Endothelial cell of umbilical vein (primary cell): Measurements from ENCODE around the gene RAB6B. TPM values are rescaled to one million over a fixed set of nuclear protein-coding genes. Genes with fewer than 3 reads are reported as not detected.

Experiments
- BruUV-seq: library from RNA; stranded (reverse); fragments of 400-500 nt; replicated peaks from 2 replicates; lab custom pipeline; 2021; lab: Mats Ljungman, UMichigan
- CTCF ChIA-PET: fragments of 300-600, 350-600 bp; sonication (Branson Sonifier 250); formaldehyde crosslinking; loops from one replicate; lab custom pipeline; 2021; ENCODE audit warnings: antibody characterized with exemption, inconsistent platforms; lab: Charles Lee
- POLR2A ChIA-PET: fragments of 300-600, 350-600 bp; sonication (Branson Sonifier 250); formaldehyde crosslinking; loops from one replicate; lab custom pipeline; 2021; ENCODE audit warnings: antibody characterized with exemption, inconsistent platforms; lab: Charles Lee
- DNase-seq: peaks from one replicate; pipeline ENCODE4 v3.0.0-alpha.2; 2011; ENCODE audit warnings: low read depth, low spot score
- FAIRE-seq: peaks from 2 replicates; lab custom pipeline; 2011; peaks lifted over from hg19 to GRCh38; lab: Jason Lieb, UNC
- H2AFZ ChIP-seq: 2 replicates; pipeline ENCODE4 v1.6.0; 2012; ENCODE audit warnings: low read depth, low read length, control low read depth, inconsistent platforms
- H3K27ac ChIP-seq: 2 replicates; pipeline ENCODE4 v1.5.1; 2011; ENCODE audit warnings: low read depth, mild to moderate bottlenecking, control low read depth, low read length, moderate library complexity; ENCODE audit not compliant: insufficient read depth
- H3K27me3 ChIP-seq, 2 experiments: 2 replicates each; pipeline versions ENCODE4 v1.6.0 to v1.6.1; 2011; ENCODE audit warnings: low read length in 2 of 2, mixed read lengths in 1 of 2; ENCODE audit not compliant: control insufficient read depth in 2 of 2, insufficient read depth in 2 of 2
- H3K36me3 ChIP-seq, 2 experiments: 2 replicates in 1 of 2; 3 replicates in 1 of 2; pipeline ENCODE4 v1.5.1; 2011; ENCODE audit warnings: low read length in 2 of 2, mild to moderate bottlenecking in 1 of 2, moderate library complexity in 1 of 2; ENCODE audit not compliant: control insufficient read depth in 2 of 2, insufficient read depth in 2 of 2; ENCODE audit errors: extremely low read depth in 1 of 2
- H3K4me1 ChIP-seq: 3 replicates; pipeline ENCODE4 v1.5.1; 2011; ENCODE audit warnings: mild to moderate bottlenecking, low read length; ENCODE audit not compliant: control insufficient read depth, insufficient read depth; ENCODE audit errors: extremely low read depth
- H3K4me2 ChIP-seq: 2 replicates; pipeline ENCODE4 v1.6.1; 2011; ENCODE audit warnings: low read length, control low read depth, mixed read lengths; ENCODE audit not compliant: insufficient read depth
- H3K4me3 ChIP-seq, 3 experiments: fragments of 200-600 bp in 1 of 3; sonication (generic), shearing (Covaris generic) in 1 of 3; replicated peaks in 1 of 3; 2 replicates each; pipeline ENCODE4 v1.5.1; 2011 to 2016; ENCODE audit warnings: control low read depth in 3 of 3, low read length in 3 of 3, mild to moderate bottlenecking in 2 of 3, inconsistent platforms in 1 of 3, low read depth in 1 of 3, moderate library complexity in 1 of 3; ENCODE audit not compliant: insufficient read depth in 1 of 3
- H3K79me2 ChIP-seq: 2 replicates; pipeline ENCODE4 v1.6.0; 2012; ENCODE audit warnings: low read length, inconsistent platforms; ENCODE audit not compliant: control insufficient read depth, insufficient read depth
- H3K9ac ChIP-seq: replicated peaks from 2 replicates; pipeline ENCODE3; 2011; ENCODE audit warnings: low read length, control low read depth; ENCODE audit not compliant: insufficient read depth; ENCODE audit errors: extremely low read depth
- H3K9me1 ChIP-seq: replicated peaks from 3 replicates; pipeline ENCODE4 v1.6.0; 2011; ENCODE audit warnings: mild to moderate bottlenecking, low read length; ENCODE audit not compliant: control insufficient read depth, insufficient read depth; ENCODE audit errors: extremely low read depth
- H3K9me3 ChIP-seq: replicated peaks from 2 replicates; pipeline ENCODE4 v1.5.1; 2012; ENCODE audit warnings: low read length, inconsistent platforms; ENCODE audit not compliant: control insufficient read depth, insufficient read depth
- H4K20me1 ChIP-seq: replicated peaks from 2 replicates; pipeline ENCODE3; 2011; ENCODE audit warnings: mild to moderate bottlenecking, low read length; ENCODE audit not compliant: control insufficient read depth, insufficient read depth; ENCODE audit errors: extremely low read depth
- EZH2 ChIP-seq: IDR thresholded peaks from 2 replicates; pipeline ENCODE4 v1.6.1; 2012; ENCODE audit warnings: borderline replicate concordance, low read depth, mild to moderate bottlenecking, moderate library complexity, low read length, inconsistent platforms; ENCODE audit not compliant: severe bottlenecking
- FOS ChIP-seq: IDR thresholded peaks from 2 replicates; pipeline ENCODE4 v1.6.1; 2011; ENCODE audit warnings: mild to moderate bottlenecking, low read length, moderate library complexity, borderline replicate concordance; ENCODE audit not compliant: insufficient read depth
- GATA2 ChIP-seq: IDR thresholded peaks from 2 replicates; pipeline ENCODE4 v1.7.0; 2011; ENCODE audit warnings: low read depth, mild to moderate bottlenecking, moderate library complexity, mixed read lengths, low read length; ENCODE audit not compliant: insufficient read length, insufficient read depth
- JUN ChIP-seq: IDR thresholded peaks from 2 replicates; pipeline ENCODE4 v1.6.1; 2011; ENCODE audit warnings: borderline replicate concordance, low read depth; ENCODE audit not compliant: insufficient read length, insufficient read depth
- MYC ChIP-seq: IDR thresholded peaks from one replicate; pipeline ENCODE4 v1.6.1; 2011; ENCODE audit warnings: mild to moderate bottlenecking, low read depth, low read length
- POLR2A ChIP-seq: IDR thresholded peaks from 2 replicates; pipeline ENCODE4 v1.6.1; 2012; ENCODE audit warnings: low read depth, mild to moderate bottlenecking, control low read depth, low read length
- POLR2AphosphoS5 ChIP-seq: IDR thresholded peaks from 2 replicates; pipeline ENCODE4 v1.6.1; 2012; ENCODE audit warnings: low read depth, mild to moderate bottlenecking, control low read depth, low read length, moderate library complexity; ENCODE audit not compliant: insufficient read depth
- dilution Hi-C: fragments of 300-500 bp; cut with MboI; formaldehyde crosslinking; loops from one replicate; pipeline ENCODE4 v1.15.0; 2019; ENCODE audit warnings: low sequenced_read_pairs; ENCODE audit not compliant: extremely low pct_ligation_motif_present
- intact Hi-C: fragments of 100-400 bp; cut with micrococcal nuclease; formaldehyde crosslinking; loops from one replicate; pipeline ENCODE4 v1.10.0; 2022
- polyA plus RNA-seq, 4 experiments: library from polyadenylated mRNA; depleted of rRNA in 3 of 4; stranded (reverse) in 3 of 4; unstranded in 1 of 4; fragments of >200 nt; gene quantifications; 2 replicates each; pipeline versions ENCODE4 v1.2.1 to v1.2.3, GENCODE V29; 2011 to 2012; ENCODE audit warnings: missing spikeins in 1 of 4
- total RNA-seq: library from RNA; stranded (reverse); gene quantifications from 2 replicates; pipeline ENCODE4 v1.2.3, GENCODE V29; 2021
- TF ChIP-seq, protein P1 (sequence below): IDR thresholded peaks from 2 replicates; pipeline ENCODE4 v1.6.1; 2011; ENCODE audit not compliant: insufficient read depth, insufficient read length
- TF ChIP-seq, protein P2 (sequence below), 2 donors: IDR thresholded peaks; 1 replicate in 1 of 2; 2 replicates in 1 of 2; pipeline ENCODE4 v1.5.1; 2011; ENCODE audit warnings: low read length in 2 of 2, mild to moderate bottlenecking in 2 of 2, moderate library complexity in 2 of 2, control low read depth in 1 of 2, inconsistent platforms in 1 of 2, low read depth in 1 of 2; ENCODE audit not compliant: insufficient read depth in 1 of 2; ENCODE audit errors: extremely low read depth in 1 of 2

The RAB6B gene
- total and polyA plus RNA-seq, 2 donors (not counting 3 experiments of a cell fraction or from before 2014, with no cell fraction given) = 1.7 to 6.7 TPM

DNA sequence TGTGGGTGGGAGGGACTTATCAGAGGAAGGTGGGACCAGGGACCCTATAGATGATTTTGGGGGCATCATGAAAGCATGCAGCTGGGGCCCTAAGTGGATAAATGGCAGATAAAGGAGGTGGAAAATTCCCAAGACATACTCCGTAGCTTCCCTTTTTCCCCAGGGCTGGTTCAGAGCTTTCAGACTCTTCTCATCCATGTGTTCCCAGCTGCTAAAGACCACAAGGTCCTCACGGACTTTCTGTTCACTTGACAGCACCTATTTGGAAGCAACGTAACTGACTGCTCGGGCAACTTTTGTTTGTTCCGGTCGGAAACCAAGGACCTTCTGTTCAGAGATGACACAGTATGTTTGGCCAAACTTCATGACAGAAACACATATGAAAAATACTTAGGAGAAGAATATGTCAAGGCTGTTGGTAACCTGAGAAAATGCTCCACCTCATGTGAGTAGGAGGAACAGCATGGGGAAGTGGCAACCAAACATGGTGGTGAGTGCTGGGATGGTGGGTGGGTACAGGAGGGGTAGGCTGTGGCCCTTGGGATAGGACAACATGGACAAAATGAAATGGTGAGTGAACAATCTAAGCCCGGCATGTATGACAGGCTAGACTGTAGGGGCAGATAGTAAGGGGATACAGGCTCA lies 118.8 kb downstream of the RAB6B start:
- Histone ChIP-seq H3K4me1 (no peaks in the 10 kb centered on the region), H4K20me1 (no peaks in the 10 kb centered on the region), H3K79me2 (no peaks in the 10 kb centered on the region), H3K36me3 (no peaks in the 10 kb centered on the region), H3K27ac (no peak overlapping the region), H3K9ac (no peak overlapping the region), H3K9me3 (no peaks in the 10 kb centered on the region), H3K27me3 (peaks cover 1 to 3% of the 10 kb centered on the region in 2 experiments), H2AFZ (no peak overlapping the region), H3K4me2 (no peak overlapping the region), H3K4me3 (no peak overlapping the region), H3K9me1 (no peaks in the 10 kb centered on the region)
- CTCF ChIA-PET = no interaction called here
- DNase-seq = no peak
- FAIRE-seq = no peak
- POLR2A ChIA-PET = no interaction called here
- BruUV-seq = no TSS peak
- TF ChIP-seq MYC = no peak
- no peak for TF ChIP-seq GATA2
- TF ChIP-seq EZH2 = no peak
- no peak for TF ChIP-seq POLR2A
- TF ChIP-seq, protein P1, sequence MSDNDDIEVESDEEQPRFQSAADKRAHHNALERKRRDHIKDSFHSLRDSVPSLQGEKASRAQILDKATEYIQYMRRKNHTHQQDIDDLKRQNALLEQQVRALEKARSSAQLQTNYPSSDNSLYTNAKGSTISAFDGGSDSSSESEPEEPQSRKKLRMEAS = no peak
- TF ChIP-seq FOS = no peak
- TF ChIP-seq, protein P2, sequence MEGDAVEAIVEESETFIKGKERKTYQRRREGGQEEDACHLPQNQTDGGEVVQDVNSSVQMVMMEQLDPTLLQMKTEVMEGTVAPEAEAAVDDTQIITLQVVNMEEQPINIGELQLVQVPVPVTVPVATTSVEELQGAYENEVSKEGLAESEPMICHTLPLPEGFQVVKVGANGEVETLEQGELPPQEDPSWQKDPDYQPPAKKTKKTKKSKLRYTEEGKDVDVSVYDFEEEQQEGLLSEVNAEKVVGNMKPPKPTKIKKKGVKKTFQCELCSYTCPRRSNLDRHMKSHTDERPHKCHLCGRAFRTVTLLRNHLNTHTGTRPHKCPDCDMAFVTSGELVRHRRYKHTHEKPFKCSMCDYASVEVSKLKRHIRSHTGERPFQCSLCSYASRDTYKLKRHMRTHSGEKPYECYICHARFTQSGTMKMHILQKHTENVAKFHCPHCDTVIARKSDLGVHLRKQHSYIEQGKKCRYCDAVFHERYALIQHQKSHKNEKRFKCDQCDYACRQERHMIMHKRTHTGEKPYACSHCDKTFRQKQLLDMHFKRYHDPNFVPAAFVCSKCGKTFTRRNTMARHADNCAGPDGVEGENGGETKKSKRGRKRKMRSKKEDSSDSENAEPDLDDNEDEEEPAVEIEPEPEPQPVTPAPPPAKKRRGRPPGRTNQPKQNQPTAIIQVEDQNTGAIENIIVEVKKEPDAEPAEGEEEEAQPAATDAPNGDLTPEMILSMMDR (IDR thresholded peaks at IDR 0.05; ENCODE audit: extremely low read depth in 1 of 2, insufficient read depth in 1 of 2, low read depth in 1 of 2, low read length in 2 of 2) = no peak
- no peak for TF ChIP-seq JUN
- no peak for TF ChIP-seq POLR2AphosphoS5
- dilution Hi-C loops = no loop called here
- intact Hi-C loops = no loop called here
